HG03342 (cell line): ENCODE results near the gene WDR31.
"Not testable (repeated sequence)": the region's sequence is repeated elsewhere in the genome, so short reads cannot be mapped to it uniquely, and the experiment has no call there.

Source experiments
- ATAC-seq: cut with Tn5 transposase; IDR thresholded peaks from one replicate; pipeline ENCODE4 v1.9.1; 2021; ENCODE audit warnings: mild to moderate bottlenecking, moderate library complexity; ENCODE audit not compliant: unreplicated experiment

The WDR31 gene

GRCh38 chr9:113340011-113340699, at the start of gene WDR31:
WDR31 (minus strand) TSS chr9:113340275; CDS start chr9:113332022, 8,253 bp downstream.
- peak; percentile 98 for ATAC-seq

GRCh38 chr9:113389451-113389850, 49.4 kb upstream of the WDR31 start:
- ATAC-seq = no peak

- ATAC-seq = no peak
Observed at GRCh38 chr9:113388833-113389232, 48.8 kb upstream of the WDR31 start.

- no peak for ATAC-seq
Observed at GRCh38 chr9:113387560-113388230, 47.6 kb upstream of the WDR31 start.

- ATAC-seq = no peak
Observed at GRCh38 chr9:113386571-113387393, 46.7 kb upstream of the WDR31 start.

GRCh38 chr9:113381909-113382411, 41.9 kb upstream of the WDR31 start:
- ATAC-seq = no peak

- ATAC-seq = not testable (repeated sequence)
Observed at GRCh38 chr9:113381441-113381840, 41.4 kb upstream of the WDR31 start.

GRCh38 chr9:113380869-113381378, 40.8 kb upstream of the WDR31 start:
- ATAC-seq = peak; percentile 74

- not testable (repeated sequence) for ATAC-seq
Observed at GRCh38 chr9:113379829-113380210, 39.7 kb upstream of the WDR31 start.

GRCh38 chr9:113379094-113379828, 39.2 kb upstream of the WDR31 start:
- ATAC-seq = not testable (repeated sequence)

- peak; percentile 64 for ATAC-seq
Observed at GRCh38 chr9:113376634-113377567, 36.8 kb upstream of the WDR31 start, which contains the start of gene HDHD3. HDHD3 (minus strand) TSS chr9:113376986; CDS start chr9:113374354, 2,632 bp downstream.

GRCh38 chr9:113375057-113376023, 35.3 kb upstream of the WDR31 start:
- ATAC-seq = no peak

- no peak for ATAC-seq
Observed at GRCh38 chr9:113373676-113374392, 33.8 kb upstream of the WDR31 start.

- ATAC-seq = no peak
Observed at GRCh38 chr9:113373256-113373655, 33.2 kb upstream of the WDR31 start.

GRCh38 chr9:113372059-113372458, 32.0 kb upstream of the WDR31 start:
- ATAC-seq = no peak

- ATAC-seq = no peak
Observed at GRCh38 chr9:113370806-113371325, 30.8 kb upstream of the WDR31 start.

- ATAC-seq = no peak
Observed at GRCh38 chr9:113369855-113370140, 29.7 kb upstream of the WDR31 start.
